HS-27A (cell line): Measurements from ENCODE around the gene CACNA2D3.

Source experiments
- DNase-seq: peaks from one replicate; pipeline ENCODE4 v3.0.0-alpha.2; 2012; ENCODE audit warnings: low read depth, missing footprints

Gene CACNA2D3

DNA sequence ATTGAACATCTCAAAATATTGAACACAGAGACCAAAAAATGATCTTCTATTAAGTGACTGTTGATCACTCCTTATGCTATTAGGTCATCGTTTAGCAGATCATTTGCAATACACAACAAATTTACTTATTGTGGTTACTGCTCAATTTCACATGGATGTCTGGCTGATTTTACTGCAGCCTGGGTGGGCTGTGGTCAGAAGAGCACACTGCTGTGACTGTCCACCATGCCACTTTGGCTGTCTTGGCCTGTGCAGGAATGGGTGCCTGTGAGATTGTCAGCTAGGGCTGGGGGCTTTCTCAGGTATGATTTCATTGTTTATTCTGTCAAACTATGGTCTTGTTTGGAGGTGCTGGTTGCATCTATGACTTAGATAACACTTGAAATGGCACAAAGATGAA, 885.6 kb downstream of the CACNA2D3 start:
- no peak for DNase-seq

GRCh38 chr3:55009372-55009771, 887.0 kb downstream of the CACNA2D3 start:
- DNase-seq, result no peak

DNA sequence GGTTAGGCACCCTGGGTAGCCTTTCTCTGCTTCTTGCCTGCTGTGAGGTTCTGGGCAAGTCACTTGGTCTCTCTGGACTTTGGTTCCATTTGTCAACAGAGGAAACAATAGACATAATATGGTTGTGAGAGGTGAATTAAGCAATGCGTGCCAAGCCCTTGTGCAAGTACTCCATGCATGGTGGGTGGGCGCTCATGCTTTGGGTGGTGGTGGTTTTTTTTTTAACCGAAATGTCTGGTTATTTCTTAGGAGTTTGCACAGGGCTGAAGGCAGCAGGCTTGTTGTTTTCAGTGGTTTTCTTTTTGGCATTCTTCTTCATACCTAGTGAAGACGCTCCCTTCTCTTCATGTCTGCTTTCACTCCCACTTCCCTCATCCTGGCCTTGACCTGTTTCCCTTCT, 889.7 kb downstream of the CACNA2D3 start:
- no peak for DNase-seq

DNA sequence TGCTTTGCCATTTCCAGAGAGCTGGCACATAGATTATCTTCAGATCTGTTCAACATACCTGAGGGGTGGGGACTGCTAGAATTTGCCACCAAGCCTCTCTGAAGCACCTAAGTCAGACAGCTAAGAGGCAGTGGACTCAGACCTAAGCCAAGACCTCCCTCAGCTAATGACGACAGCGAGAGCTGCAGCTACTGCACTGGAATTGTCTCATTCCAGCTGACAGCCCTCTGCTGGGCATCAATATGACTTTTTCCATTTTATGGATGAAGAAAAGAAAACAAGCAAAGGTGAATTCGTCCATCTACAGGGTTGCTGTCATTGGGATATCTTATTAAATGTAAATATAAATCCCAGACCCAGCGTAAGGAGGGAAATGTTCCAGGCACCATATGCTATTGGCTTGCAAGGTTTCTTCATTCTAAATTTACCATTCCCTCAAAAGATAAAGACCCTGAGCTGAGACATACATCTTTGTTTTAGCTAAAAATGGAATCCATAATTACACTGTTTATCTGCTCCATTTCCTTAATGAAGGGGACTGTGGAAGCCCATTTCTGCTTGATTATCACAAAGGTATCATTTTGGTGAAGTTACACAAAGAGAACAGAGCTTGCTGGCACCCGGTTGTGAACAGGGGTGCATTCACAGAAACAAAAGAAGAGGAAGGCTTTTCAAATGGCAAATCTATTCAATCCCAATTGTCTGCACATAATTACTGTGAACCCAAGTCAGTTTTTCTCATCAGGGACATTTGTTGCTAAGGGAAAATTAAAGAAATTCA, 891.0 kb downstream of the CACNA2D3 start:
- no peak for DNase-seq

DNA sequence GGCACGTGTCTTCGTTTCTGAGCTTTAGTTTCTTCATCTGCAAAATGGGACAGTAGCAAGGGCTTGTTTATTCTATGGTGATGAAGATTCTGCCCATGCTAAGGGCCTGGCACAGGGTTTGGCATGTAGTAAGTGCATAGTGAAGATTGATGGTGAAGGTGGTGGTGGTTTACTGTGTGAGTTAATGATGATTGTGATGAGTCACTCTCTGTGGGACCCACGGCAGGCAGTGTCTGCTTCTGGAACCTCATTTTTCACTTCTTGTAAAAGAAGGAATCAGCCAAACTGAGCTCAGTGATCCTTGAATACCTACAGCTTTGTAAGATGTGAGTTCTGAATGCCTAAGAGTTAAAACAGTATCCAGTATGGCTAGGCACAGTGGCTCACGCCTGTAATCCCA, 891.7 kb downstream of the CACNA2D3 start:
- DNase-seq, result no peak

GRCh38 chr3:55014906-55015305, 892.6 kb downstream of the CACNA2D3 start:
- no peak for DNase-seq

- no peak for DNase-seq
Observed at GRCh38 chr3:55017876-55018275, 895.5 kb downstream of the CACNA2D3 start.

GRCh38 chr3:55030938-55031337, 908.6 kb downstream of the CACNA2D3 start:
- DNase-seq, result no peak

DNA sequence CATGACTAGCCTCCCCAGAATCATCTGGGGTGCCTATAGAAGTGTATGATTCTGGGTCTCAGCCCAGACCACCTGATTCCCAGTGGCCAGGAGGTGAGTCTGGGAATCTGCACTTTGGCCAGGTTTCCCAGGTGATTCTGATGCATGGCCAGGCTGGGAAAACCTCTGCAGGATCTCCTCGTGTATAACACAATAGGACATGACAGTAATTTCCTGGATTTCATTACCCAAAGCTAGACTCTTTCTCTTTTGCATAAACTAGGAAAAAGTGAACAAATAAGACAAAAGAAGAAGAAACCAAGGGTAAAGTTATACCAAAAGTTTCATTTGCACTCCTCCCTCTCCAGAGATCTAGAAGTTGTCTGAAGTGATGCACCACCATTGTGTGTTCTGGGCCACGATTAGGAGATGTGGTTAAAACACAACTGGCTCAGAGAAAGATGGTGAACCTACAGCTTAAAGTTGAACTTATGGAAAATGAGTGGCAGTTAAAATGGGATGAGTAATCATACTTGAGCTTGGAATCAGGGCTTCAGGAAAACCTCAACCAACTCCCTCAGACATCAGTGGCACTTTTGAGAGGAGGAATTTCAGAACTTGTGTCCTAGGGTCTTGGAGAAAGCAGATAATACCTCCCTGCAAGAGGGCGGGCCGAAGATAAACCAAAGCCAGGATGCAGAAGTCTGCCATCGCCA, 914.7 kb downstream of the CACNA2D3 start:
- no peak for DNase-seq

- DNase-seq, result no peak
Observed at GRCh38 chr3:55042591-55042990, 920.2 kb downstream of the CACNA2D3 start.

DNA sequence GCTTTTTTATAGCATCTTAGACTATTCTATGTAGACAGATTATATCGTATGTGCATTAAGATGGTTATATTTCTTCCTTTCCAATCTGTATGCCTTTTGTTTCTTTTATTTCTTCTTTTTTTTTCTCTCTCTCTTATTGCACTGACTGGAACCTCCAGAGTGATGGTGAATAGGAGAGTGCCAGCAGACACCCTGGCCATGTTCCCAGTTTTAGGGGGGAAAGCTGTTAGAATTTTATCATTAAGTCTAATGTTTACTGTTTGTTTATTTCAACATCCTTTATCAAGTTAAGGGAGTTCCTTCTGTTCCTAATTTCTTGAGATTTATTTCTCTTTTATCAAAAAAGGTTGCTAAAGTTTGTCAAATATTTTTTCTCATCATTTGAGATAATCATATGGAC, 922.1 kb downstream of the CACNA2D3 start:
- DNase-seq, result no peak

DNA sequence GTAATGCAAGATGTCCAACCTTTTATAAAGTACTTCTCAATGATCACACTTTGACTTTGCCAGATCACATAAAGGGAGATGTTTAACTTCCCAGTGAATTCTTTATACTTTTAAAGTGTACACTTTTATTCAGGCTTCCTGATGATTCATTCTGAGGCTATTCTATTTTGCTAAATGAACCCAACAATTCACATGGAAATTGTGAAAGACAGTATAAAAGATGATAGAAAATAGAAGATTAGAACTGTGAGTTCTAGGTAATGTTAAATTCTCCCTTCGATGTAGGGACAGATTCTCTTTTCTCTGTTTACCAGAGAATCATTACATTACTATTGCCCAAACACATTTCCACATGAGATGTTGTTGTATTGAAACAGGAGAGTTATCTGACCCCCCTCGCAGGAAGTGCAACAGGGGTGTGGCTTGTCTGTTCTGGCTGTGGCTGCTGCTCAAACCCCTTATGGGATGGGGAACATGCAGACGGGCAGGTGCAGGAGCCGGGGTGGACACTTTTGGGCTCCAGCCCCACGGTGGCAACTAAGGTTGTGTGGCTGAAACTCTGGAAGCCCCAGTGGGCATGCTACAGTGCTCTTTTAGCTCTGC, 936.8 kb downstream of the CACNA2D3 start:
- no peak for DNase-seq

GRCh38 chr3:55060896-55061719, 938.8 kb downstream of the CACNA2D3 start:
- no peak for DNase-seq

DNA sequence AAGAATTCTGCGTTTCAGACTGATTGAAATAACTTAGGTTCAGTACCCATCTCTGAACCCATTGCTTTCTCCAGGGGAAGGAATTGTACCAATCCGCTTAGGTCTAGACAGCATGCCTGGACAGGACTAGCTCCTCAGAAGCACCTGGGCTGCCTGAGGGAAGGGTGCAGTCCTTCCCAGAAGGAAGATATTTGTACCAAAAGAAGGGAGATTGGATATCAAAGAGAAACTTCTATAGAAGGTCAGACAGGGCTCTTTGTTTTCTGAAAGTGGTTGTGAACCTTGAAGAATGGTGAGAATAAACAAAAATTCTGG, 939.3 kb downstream of the CACNA2D3 start:
- DNase-seq, result no peak

DNA sequence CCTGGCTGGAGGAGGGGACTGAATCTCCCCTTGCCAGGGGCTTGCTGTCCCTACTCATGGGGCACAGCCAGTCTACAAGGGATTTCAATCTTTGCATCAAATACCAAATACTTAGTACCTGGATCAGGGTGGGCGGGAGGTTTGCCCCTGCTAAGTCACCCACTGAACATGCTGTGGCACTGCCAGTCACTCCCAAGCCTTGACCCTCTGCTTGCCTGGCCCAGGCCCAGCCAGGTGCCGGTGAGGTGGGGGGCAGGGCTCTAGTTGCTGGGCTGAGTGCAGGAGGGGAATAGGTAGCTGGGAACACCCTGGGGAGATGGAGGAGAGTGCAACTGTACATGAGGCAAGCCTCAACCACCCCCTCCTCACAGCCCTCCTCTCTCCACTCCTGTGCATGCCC, 941.8 kb downstream of the CACNA2D3 start:
- no peak for DNase-seq

GRCh38 chr3:55065331-55065730, 943.0 kb downstream of the CACNA2D3 start:
- no peak for DNase-seq

- no peak for DNase-seq
Observed at GRCh38 chr3:55066551-55067047, 944.2 kb downstream of the CACNA2D3 start.

DNA sequence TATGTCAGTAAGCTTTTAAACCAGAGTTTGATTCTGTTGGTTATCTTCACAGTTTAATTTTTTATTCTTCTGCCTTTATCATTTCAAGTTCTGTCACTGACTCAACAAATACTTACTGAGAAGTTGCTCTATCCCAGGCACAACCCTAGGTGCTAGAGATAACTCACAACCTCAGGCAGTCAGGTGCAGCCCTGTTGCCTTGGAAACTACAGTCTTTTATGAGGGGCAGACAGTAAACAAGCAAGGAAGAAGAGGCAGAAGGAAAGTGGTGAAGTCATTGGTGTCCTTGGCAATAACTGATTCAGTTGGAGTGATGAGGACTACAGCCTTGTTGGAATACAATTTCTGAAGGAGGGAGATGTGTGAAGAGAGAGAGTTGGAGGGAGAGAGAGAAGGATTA, 947.6 kb downstream of the CACNA2D3 start:
- no peak for DNase-seq

- DNase-seq, result no peak
Observed at GRCh38 chr3:55074796-55075195, 952.4 kb downstream of the CACNA2D3 start.

- no peak for DNase-seq
Observed at GRCh38 chr3:55075846-55076245, 953.5 kb downstream of the CACNA2D3 start.

DNA sequence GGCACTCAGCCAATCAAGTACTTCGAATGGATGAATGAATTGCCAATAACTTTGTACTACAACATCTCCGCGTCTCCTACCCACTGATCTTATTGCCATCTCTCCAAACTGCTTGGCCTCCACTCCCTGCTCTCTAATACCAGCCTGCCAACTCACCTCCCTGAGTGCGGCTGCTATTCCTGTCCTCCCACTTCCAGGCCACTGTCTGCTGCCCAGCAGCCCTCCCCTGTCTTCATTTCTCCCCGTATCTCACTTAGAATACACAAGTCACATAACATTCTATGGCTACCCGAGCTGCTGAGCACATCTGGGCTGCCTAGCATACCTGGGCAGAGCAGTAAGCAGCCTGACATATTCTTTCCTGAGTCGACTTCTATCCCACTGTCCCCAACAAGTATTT, 955.4 kb downstream of the CACNA2D3 start:
- no peak for DNase-seq

DNA sequence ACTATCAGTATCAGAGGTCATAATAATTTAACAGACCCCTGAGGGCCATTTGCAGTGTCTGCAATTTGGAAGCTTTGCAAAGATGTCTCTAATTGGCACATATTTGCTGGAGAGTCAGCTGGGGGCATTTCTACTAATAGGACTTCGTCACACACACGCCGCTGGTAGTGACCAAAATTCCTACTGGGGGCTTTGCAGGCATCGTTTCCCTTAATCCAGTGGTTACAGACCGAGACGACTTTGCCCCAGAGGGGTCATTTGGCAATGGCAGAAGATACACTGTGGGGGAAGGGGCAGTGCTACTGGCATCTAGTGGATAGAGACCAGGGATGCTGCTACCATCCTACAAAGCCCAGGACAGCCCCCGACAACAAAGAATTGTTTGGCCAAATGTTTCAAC, 956.5 kb downstream of the CACNA2D3 start:
- DNase-seq, result no peak
